ENCODE data around the gene SMO. TPM values are rescaled to one million over a fixed set of nuclear protein-coding genes. Genes with fewer than 3 reads are reported as not detected.

Gene SMO
- total RNA-seq = 6.5 and 7.5 TPM in 2 replicates

DNA sequence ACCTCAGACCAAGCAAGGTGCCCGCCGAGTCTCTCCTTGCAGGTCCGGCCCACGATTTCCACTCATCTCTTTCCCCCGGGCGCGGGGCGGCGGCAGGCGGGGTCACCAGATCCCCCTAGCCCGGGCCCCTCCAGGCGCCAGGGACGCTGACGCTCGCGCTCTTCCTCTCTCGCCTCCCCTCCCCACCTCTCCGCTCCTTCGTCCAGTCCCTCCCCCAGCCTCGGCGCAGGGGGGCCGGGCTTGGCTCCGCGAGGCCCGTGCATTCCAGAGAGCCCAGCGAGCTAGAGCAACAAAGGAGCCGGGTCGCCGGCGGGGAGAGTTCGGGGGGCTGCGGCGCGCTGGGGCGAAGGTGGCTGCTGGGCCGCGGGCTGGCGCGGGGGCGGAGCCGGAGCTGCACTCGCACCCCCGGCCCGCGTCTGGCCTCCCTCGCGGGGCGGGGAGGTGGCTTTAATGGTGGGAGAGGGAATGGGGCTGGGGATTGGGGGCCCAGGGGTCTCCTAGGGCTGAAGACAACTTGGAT lies at the start of gene SMO:
SMO (plus strand) TSS at position 262 of the 520 bp plus-strand sequence. CDS start 519 bp downstream, outside the sequence.

DNA sequence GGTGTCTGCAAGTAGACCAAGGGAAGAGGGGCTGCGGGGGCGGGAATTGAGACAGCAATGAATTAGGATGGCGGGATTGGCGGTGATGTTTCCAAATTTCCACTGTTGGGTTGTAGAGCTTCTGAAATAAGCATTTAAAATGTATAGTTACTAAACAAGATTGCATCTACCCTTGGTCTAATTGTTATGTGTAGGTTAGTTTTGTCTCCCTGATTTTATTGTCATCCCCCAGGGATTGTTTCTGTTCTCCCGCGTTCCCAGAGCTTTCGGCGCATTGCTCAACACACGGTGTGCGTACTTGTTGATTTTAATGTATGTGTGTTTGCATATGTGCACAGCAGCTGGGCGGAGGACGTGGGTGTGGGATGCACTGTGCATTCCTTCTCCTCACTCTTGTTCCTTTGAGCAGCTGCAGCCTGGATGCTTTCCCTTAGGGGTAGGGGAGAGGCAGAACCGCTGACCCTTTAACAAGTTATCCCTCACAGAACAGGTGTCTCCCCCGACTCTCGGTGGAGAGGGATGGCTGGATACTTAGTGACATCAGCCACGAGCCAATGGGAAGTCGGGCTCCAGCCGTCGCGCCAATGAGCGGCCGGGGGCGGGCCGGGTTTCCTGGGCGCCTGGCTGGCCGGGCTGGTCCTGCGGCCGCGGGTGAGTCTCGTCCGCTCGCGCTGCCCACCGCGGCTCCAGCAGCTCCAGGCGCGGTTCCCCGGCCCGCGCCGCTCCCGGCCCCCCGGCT lies 44.2 kb upstream of the SMO start, which contains the start of gene TSPAN33:
TSPAN33 (plus strand) TSS at position 613 of the 739 bp plus-strand sequence. CDS start 274 bp downstream, outside the sequence.

DNA sequence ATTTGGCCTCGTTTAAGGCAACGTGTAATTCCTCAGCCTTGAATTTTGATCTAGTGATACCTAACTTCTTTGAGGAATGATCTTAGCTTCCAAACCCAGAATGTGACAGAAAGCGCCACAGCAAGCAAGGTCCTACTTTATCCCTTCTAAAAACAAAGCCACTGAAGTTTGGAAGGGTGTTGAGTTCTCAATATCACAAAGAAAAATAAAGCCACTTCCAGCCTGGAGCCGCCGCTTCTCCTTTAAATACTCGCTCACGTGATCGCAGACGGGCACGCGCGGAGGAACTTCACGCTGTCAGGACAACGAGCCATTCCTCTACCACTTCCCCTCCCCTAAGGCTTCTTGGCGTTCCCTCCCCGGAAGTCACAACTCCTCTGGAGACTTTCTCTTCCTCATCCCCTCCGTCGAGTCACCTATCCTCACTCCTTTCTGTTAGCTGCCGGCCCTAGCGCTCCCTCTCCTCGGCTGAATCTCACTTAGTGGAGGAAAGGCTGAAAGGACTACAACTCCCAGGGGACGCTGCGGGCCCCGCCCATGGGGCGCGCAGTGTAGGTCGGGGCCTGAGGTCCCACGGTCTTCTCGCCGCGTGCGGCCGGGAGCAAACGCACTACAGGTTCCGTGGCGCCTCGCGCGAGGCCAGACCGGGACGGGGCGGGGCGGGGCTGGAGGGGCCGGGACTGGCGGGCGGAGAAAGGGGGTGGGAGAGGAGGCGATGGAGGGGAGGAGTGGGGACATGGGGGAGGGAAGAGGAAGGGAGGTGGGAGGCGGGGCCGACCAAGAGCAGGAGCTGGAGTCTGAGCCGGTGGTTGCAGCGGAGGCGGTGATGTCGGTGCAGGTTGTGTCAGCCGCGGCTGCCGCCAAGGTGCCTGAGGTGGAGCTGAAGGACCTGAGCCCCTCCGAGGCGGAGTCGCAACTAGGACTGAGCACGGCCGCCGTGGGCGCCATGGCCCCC lies 36.1 kb downstream of the SMO start, which contains the start of gene AHCYL2:
AHCYL2 (plus strand) TSS at position 780 of the 955 bp plus-strand sequence.

Other genes starting within 250 kb of the SMO start
- 40.5 and 42.7 TPM in 2 replicates for gene TNPO3, start 133.5 kb upstream of the SMO start, total RNA-seq
- 2.9 and 3.8 TPM in 2 replicates for gene TSPAN33, start 43.9 kb upstream of the SMO start, total RNA-seq
- gene AHCYL2, start 36.4 kb downstream of the SMO start, total RNA-seq = 11.4 and 16.6 TPM in 2 replicates
- 12.0 and 15.5 TPM in 2 replicates for gene STRIP2, start 245.8 kb downstream of the SMO start, total RNA-seq